Measurements from ENCODE around the gene CASK.

The CASK gene

GRCh38 chrX:41875142-41875541 lies 48.2 kb downstream of the CASK start:
- Histone ChIP-seq H3K9me2 (ENCODE audit: low read depth, low read length) (no peaks in the 10 kb centered on the region), H3K9ac (ENCODE audit: low read length) (no peak overlapping the region), H3F3A (ENCODE audit: insufficient read depth, low read length) (no peaks in the 10 kb centered on the region), H4K20me1 (ENCODE audit: insufficient read depth, low read length) (no peaks in the 10 kb centered on the region), H3K9me3 (ENCODE audit: low read length) (no peaks in the 10 kb centered on the region), H3K27me3 (ENCODE audit: insufficient read depth, low read length) (no peaks in the 10 kb centered on the region), H3K4me1 (ENCODE audit: insufficient read depth, low read length, severe bottlenecking) (peaks cover 11% of the 10 kb centered on the region), H3K4me2 (ENCODE audit: low read length) (no peak overlapping the region), H3K27ac (ENCODE audit: low read depth, low read length, poor library complexity, severe bottlenecking) (no peak overlapping the region), H3K36me3 (ENCODE audit: insufficient read depth, low read length) (no peaks in the 10 kb centered on the region; the same call in 1 of the 2 replicates), H3K79me2 (ENCODE audit: insufficient read depth, low read length) (peaks cover 19% of the 10 kb centered on the region; the same call in 1 of the 2 replicates), H2AFZ (ENCODE audit: low read length) (no peak overlapping the region), H3K4me3 (ENCODE audit: low read depth, low read length, poor library complexity, severe bottlenecking) (no peak overlapping the region)
- no peak for TF ChIP-seq CTCF (IDR thresholded peaks at IDR 0.05; ENCODE audit: low read length)
- TF ChIP-seq EZH2 (IDR thresholded peaks at IDR 0.05; ENCODE audit: borderline replicate concordance, low read length) = no peak

DNA sequence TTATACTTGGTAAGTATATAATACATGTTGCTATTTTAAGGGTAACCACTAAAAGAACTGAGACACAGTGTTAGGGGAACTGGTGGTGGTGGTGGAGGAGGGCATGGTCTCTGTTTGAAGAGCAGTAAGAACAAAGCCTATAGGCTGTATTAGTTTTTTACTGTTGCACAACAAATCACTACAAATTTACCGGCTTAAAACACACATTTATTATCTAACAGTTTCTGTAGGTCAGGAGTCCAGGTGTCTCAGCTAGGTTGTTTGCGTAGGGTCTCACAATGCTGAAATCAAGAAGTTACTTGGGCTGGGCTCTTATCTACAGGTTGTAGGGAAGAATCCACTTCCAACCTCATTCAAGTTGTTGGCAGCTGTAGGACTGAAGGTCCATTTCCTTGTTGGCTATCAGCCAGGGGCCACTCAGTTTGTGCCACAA lies 52.6 kb downstream of the CASK start:
- H3K27ac ChIP-seq (ENCODE audit: low read depth, low read length, poor library complexity, severe bottlenecking) = no peak overlapping the region
- TF ChIP-seq EZH2 (IDR thresholded peaks at IDR 0.05; ENCODE audit: borderline replicate concordance, low read length) = no peak
- no peak for TF ChIP-seq CTCF (IDR thresholded peaks at IDR 0.05; ENCODE audit: low read length)
- H3K9ac ChIP-seq (ENCODE audit: low read length) = no peak overlapping the region
- H3K9me2 ChIP-seq (ENCODE audit: low read depth, low read length) = no peaks in the 10 kb centered on the region
- no peak overlapping the region for H2AFZ ChIP-seq (ENCODE audit: low read length)
- H3K27me3 ChIP-seq (ENCODE audit: insufficient read depth, low read length) = no peaks in the 10 kb centered on the region
- H3F3A ChIP-seq (ENCODE audit: insufficient read depth, low read length) = no peaks in the 10 kb centered on the region
- H3K9me3 ChIP-seq (ENCODE audit: low read length) = no peaks in the 10 kb centered on the region
- H3K4me1 ChIP-seq (ENCODE audit: insufficient read depth, low read length, severe bottlenecking) = peaks cover 11% of the 10 kb centered on the region
- no peak overlapping the region for H3K4me2 ChIP-seq (ENCODE audit: low read length)
- H3K79me2 ChIP-seq (ENCODE audit: insufficient read depth, low read length) = peaks cover 37% of the 10 kb centered on the region
- H3K4me3 ChIP-seq (ENCODE audit: low read depth, low read length, poor library complexity, severe bottlenecking) = no peak overlapping the region
- no peaks in the 10 kb centered on the region for H3K36me3 ChIP-seq (ENCODE audit: insufficient read depth, low read length)
- H4K20me1 ChIP-seq (ENCODE audit: insufficient read depth, low read length) = no peaks in the 10 kb centered on the region

DNA sequence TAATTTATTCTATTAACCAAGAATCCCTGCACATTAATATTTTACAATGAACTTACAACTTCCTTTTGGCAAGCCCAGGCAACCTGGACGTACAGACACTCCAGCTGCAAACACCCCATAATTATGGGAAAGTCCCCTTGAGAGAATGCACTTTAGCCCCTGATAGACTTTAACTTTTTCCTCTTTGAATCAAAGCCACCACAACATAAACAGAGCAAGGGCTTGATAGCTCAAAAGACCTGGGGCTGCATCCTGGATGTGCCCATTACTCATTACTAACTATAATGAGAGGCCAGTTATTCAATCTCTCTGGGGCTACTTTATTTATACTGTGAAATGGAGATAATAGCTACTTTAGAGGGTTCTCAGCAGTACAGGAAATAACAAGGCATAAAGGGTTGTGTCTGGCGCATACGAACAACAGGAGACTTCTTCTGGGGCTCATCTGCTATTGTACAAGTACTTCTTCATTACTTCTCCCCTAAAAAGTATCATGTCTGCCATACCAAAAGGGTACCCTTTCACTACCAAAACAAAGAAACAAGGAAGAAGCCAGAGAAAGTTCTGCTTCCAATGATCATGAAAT lies 54.9 kb downstream of the CASK start:
- Histone ChIP-seq H3F3A (ENCODE audit: insufficient read depth, low read length) (no peaks in the 10 kb centered on the region), H2AFZ (ENCODE audit: low read length) (no peak overlapping the region), H4K20me1 (ENCODE audit: insufficient read depth, low read length) (no peaks in the 10 kb centered on the region), H3K79me2 (ENCODE audit: insufficient read depth, low read length) (peaks cover 42% of the 10 kb centered on the region), H3K4me2 (ENCODE audit: low read length) (no peak overlapping the region), H3K9me2 (ENCODE audit: low read depth, low read length) (no peaks in the 10 kb centered on the region), H3K36me3 (ENCODE audit: insufficient read depth, low read length) (no peaks in the 10 kb centered on the region), H3K27ac (ENCODE audit: low read depth, low read length, poor library complexity, severe bottlenecking) (no peak overlapping the region), H3K9me3 (ENCODE audit: low read length) (no peaks in the 10 kb centered on the region), H3K4me1 (ENCODE audit: insufficient read depth, low read length, severe bottlenecking) (peaks cover 11% of the 10 kb centered on the region), H3K4me3 (ENCODE audit: low read depth, low read length, poor library complexity, severe bottlenecking) (no peak overlapping the region), H3K9ac (ENCODE audit: low read length) (no peak overlapping the region), H3K27me3 (ENCODE audit: insufficient read depth, low read length) (no peaks in the 10 kb centered on the region)
- no peak for TF ChIP-seq EZH2 (IDR thresholded peaks at IDR 0.05; ENCODE audit: borderline replicate concordance, low read length)
- no peak for TF ChIP-seq CTCF (IDR thresholded peaks at IDR 0.05; ENCODE audit: low read length)

Data from OCI-LY1 (cell line).